ENCODE measurements around the gene NBPF3. TPM values are rescaled to one million over a fixed set of nuclear protein-coding genes. Genes with fewer than 3 reads are reported as not detected.
A peak's percentile ranks its signal among the peaks of the same experiment; 100 is the strongest.

The NBPF3 gene
- total and polyA plus RNA-seq, 12 donors: 0.58 to 4.6 (median 3.0) TPM

DNA sequence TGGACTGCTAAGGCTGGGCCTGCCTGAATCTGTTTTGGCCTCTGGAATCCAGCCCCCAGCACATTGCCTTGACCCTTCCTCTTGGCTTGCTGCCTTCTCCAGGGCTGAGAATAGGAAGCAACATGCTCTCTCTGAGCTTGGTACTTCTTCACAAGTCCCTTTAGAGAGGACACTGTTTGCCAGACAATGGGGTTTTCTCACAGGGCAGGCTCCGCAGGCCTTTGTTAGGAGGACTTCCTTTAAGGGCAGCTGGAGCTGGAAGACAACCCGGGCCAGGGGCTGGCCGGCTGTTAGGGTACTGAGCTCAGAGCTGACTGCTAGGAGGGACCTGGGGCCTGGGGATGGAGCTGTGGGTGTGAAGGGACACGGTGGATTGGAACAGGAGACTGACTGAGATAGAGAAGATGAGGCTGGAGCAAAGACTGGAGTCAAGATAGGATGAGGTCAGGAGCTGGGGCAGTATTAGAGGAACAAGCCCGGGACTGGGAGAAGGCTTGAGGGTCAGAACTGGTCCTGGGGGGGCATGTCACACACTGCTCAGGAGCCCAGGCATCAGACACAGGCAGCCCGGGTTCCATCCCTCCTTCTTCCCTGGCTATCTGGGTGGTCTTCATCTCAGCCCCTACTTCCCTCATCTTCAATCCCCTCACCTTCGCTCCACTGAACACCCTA, 63.9 kb downstream of the NBPF3 start:
- Histone ChIP-seq H3K27ac (no peak overlapping the region), H3K4me1 (peaks cover 0 to 12% (median 5%) of the 10 kb centered on the region in 9 donors), H3K9me3 (peaks cover 0 to 4% (median 0%) of the 10 kb centered on the region in 11 donors), H3K27me3 (peaks cover 0 to 27% (median 14%) of the 10 kb centered on the region in 7 donors), H3K36me3 (no peaks in the 10 kb centered on the region), H3K4me3 (no peak overlapping the region)
- ATAC-seq: peak in 2 of 8 donors; percentile 19 to 34
- intact Hi-C loops (cut with DNase I): loop anchor here in 1 of 10 donors (10.0 kb wide), 1 partner anchor 151 kb away; no protein-coding TSS in a partner anchor
- 60 to 68% methylated on average over 7 of the region's 7 CpGs for WGBS, 2 donors
- TF ChIP-seq, protein P1, sequence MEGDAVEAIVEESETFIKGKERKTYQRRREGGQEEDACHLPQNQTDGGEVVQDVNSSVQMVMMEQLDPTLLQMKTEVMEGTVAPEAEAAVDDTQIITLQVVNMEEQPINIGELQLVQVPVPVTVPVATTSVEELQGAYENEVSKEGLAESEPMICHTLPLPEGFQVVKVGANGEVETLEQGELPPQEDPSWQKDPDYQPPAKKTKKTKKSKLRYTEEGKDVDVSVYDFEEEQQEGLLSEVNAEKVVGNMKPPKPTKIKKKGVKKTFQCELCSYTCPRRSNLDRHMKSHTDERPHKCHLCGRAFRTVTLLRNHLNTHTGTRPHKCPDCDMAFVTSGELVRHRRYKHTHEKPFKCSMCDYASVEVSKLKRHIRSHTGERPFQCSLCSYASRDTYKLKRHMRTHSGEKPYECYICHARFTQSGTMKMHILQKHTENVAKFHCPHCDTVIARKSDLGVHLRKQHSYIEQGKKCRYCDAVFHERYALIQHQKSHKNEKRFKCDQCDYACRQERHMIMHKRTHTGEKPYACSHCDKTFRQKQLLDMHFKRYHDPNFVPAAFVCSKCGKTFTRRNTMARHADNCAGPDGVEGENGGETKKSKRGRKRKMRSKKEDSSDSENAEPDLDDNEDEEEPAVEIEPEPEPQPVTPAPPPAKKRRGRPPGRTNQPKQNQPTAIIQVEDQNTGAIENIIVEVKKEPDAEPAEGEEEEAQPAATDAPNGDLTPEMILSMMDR (IDR thresholded peaks at IDR 0.05): no peak
- DNase-seq: no peak

DNA sequence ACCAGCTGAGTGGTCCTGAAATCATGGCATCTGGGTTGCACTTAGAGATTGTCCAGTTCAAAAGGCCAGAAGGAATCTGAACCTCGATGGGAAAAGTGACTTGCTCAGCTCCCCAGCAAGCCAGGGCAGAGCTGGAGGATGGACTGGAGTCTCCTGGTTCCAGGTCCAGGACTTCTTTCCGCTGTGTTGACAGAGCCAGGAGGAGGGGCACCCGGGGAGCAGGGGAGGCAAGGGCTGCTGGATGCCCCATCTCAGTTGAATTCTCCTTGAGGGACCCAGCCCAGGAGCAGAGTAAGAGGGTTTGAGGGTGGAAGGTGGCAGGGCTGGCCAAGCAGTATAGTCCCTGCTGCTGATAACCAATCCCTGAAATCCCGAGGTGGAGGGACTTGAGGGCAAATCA, 66.9 kb downstream of the NBPF3 start:
- Histone ChIP-seq H3K27me3 (peaks cover 0 to 49% (median 20%) of the 10 kb centered on the region in 7 donors), H3K9me3 (no peaks in the 10 kb centered on the region), H3K4me3 (no peak overlapping the region), H3K4me1 (peaks cover 9 to 37% (median 23%) of the 10 kb centered on the region in 9 donors), H3K27ac (no peak overlapping the region), H3K36me3 (no peaks in the 10 kb centered on the region)
- DNase-seq: no peak
- intact Hi-C loops (cut with DNase I): loop anchor here in 3 of 10 donors (2.0 to 10.0 kb wide), 4 partner anchors 90 to 152 kb away; no protein-coding TSS in a partner anchor
- TF ChIP-seq, protein P1 (IDR thresholded peaks at IDR 0.05): no peak
- ATAC-seq: no peak
- WGBS, 2 donors: 62 to 64% methylated on average over 4 of the region's 4 CpGs

DNA sequence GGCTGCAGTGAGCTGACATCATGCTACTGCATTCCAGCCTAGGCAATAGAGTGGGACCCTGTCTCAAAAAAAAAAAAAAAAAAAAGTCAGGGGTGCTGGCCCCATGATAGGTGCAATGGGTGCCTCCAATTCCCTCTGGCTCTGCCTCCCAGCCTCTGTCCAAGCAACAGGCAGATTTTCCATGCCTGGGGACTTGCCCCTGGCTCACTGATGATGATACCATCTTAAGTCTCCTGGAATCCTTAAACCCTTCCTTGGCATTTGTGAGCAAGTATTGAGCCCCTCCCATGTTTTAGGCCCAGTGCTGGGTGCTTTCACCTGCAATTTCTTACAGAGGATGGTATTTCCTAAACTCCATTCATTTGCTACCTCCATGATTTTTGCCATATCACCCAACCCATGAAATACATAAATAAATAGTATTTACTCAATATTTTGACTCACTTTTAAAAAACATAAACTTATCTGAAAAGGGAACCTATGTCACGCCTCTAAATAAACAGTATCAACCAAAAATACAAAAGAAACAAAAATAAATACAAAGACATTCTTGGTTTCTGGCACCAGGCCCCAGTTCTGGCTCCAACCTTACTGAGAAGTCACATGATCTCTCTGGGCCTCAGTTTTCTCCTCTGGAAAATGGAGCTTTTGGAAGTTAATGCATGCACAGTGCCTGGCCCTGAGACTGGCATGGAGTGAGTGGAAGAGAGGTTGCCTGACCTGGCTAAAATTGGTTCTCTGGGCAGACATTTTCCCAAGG, 67.8 kb downstream of the NBPF3 start:
- no peak for DNase-seq

More for the DNA sequence above, 67.8 kb downstream of the NBPF3 start:
- no peaks in the 10 kb centered on the region for H3K36me3 ChIP-seq
- peak overlapping the region in 1 of 10 donors; percentile 70 for H3K27ac ChIP-seq
- no peaks in the 10 kb centered on the region for H3K9me3 ChIP-seq
- H3K27me3 ChIP-seq: peaks cover 0 to 49% (median 20%) of the 10 kb centered on the region in 7 donors
- ATAC-seq: no peak
- peaks cover 10 to 43% (median 23%) of the 10 kb centered on the region in 9 donors for H3K4me1 ChIP-seq
- intact Hi-C loops (cut with DNase I): loop anchor here in 6 of 10 donors (1.0 to 10.0 kb wide), 7 partner anchors 65 to 151 kb away; no protein-coding TSS in a partner anchor
- H3K4me3 ChIP-seq: no peak overlapping the region
- 85 to 95% methylated on average over 1 of the region's 1 CpG for WGBS, 2 donors
- TF ChIP-seq, protein P1 (IDR thresholded peaks at IDR 0.05): no peak

Measured in heart right ventricle (tissue), 16 donors.